PC-9 (cell line): ENCODE results near the gene ZNF43.

Experiments used
- EZH2 ChIP-seq: fragments of 200-600 bp; sonication (generic); IDR thresholded peaks from 2 replicates; pipeline ENCODE4 v1.8.0; 2017; ENCODE audit warnings: antibody characterized with exemption, low read depth
- TF ChIP-seq, protein P1 (sequence below): fragments of 200-600 bp; sonication (generic); conservative IDR thresholded peaks from 2 replicates; pipeline ENCODE4 v1.6.1; 2017; ENCODE audit warnings: mixed run types, antibody characterized with exemption, mild to moderate bottlenecking, moderate library complexity

DNA sequence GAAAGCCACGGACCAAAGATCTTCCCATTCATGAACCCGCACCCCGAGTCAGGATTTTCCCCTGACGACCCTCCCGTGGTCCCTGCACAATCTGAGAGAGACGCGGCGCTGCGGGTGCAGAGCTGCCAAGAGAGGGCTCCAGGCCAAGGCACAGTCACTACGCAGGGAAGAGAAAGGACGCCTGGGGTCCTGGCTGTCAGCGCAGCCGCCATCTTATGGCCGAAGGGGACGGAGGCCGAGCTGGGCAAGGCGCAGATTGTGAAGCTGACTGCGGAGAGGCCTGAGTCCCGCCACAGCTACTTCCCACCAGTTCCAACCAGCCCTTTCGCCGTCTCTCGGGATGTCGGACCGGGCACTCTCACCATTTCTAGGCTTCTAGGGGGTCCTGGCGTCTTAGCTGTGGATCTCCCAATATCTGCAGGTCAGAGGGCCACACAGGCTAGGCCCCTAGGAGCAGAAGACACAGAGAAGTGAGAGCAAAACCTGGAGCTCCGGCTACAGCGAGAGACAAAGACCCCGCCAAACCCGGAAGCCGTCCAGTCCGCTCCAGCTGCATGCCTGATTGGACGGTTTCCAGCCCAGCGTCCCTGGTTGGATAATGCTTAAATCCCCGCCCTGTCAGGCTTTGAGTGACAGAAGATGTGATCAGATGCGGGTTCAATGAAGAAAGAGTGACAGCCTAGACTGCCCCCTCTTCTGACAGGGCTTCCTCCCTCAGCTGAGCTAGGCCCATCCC, 68.7 kb downstream of the ZNF43 start, which contains the start of gene ZNF100:
- TF ChIP-seq, protein P1, sequence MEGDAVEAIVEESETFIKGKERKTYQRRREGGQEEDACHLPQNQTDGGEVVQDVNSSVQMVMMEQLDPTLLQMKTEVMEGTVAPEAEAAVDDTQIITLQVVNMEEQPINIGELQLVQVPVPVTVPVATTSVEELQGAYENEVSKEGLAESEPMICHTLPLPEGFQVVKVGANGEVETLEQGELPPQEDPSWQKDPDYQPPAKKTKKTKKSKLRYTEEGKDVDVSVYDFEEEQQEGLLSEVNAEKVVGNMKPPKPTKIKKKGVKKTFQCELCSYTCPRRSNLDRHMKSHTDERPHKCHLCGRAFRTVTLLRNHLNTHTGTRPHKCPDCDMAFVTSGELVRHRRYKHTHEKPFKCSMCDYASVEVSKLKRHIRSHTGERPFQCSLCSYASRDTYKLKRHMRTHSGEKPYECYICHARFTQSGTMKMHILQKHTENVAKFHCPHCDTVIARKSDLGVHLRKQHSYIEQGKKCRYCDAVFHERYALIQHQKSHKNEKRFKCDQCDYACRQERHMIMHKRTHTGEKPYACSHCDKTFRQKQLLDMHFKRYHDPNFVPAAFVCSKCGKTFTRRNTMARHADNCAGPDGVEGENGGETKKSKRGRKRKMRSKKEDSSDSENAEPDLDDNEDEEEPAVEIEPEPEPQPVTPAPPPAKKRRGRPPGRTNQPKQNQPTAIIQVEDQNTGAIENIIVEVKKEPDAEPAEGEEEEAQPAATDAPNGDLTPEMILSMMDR: no peak
- TF ChIP-seq EZH2: no peak
